Measurements from ENCODE around the gene PCCA. TPM values are rescaled to one million over a fixed set of nuclear protein-coding genes. Genes with fewer than 3 reads are reported as not detected.

PCCA gene
- total RNA-seq, 1 experiment from 2014 or later: 52.8 TPM

GRCh38 chr13:100484702-100485101, 395.8 kb downstream of the PCCA start (continued):
- no peak for TF ChIP-seq HMGXB4 (CRISPR knock-in tag; IDR thresholded peaks at IDR 0.05)
- no peak for TF ChIP-seq ELF4 (CRISPR knock-in tag; IDR thresholded peaks at IDR 0.05; ENCODE audit: low read depth)

GRCh38 chr13:100485265-100485664, 396.4 kb downstream of the PCCA start:
- CTCF ChIA-PET: interaction anchor here (0.6 kb wide), 1 partner anchor 30 kb away, joined by 3 read pairs; no protein-coding TSS in a partner anchor
- DNase-seq (ENCODE audit: low spot score) (no peak), ATAC-seq (no peak)
- no peak overlapping the region for H3K4me3 Mint-ChIP-seq
- H3K27ac Mint-ChIP-seq: no peak overlapping the region
- no peaks in the 10 kb centered on the region for H3K27me3 Mint-ChIP-seq (ENCODE audit: low read depth)
- 0 out of 2 replicates have a peak, but pooled peaks cover 2% of the 10 kb centered on the region for H3K36me3 Mint-ChIP-seq
- TF ChIP-seq NFE2L1 (CRISPR knock-in tag; IDR thresholded peaks at IDR 0.05): no peak
- TF ChIP-seq IRF2 (CRISPR knock-in tag; IDR thresholded peaks at IDR 0.05; ENCODE audit: borderline replicate concordance, low read depth): no peak
- TF ChIP-seq ZNF263 (CRISPR knock-in tag; IDR thresholded peaks at IDR 0.05; ENCODE audit: low read depth): no peak
- TF ChIP-seq ZNF396 (CRISPR knock-in tag; IDR thresholded peaks at IDR 0.05; ENCODE audit: borderline replicate concordance): no peak
- TF ChIP-seq ERG (CRISPR knock-in tag; IDR thresholded peaks at IDR 0.05): no peak
- TF ChIP-seq ZNF532 (CRISPR knock-in tag; IDR thresholded peaks at IDR 0.05; ENCODE audit: borderline replicate concordance): no peak
- TF ChIP-seq E2F4 (CRISPR knock-in tag; IDR thresholded peaks at IDR 0.05; ENCODE audit: borderline replicate concordance, low read depth): no peak
- TF ChIP-seq CBFB (CRISPR knock-in tag; IDR thresholded peaks at IDR 0.05; ENCODE audit: low read depth): no peak
- no peak for TF ChIP-seq TEAD1 (CRISPR knock-in tag; IDR thresholded peaks at IDR 0.05)
- no peak for TF ChIP-seq ZMAT4 (CRISPR knock-in tag; IDR thresholded peaks at IDR 0.05)
- no peak for TF ChIP-seq TCF7 (CRISPR knock-in tag; IDR thresholded peaks at IDR 0.05; ENCODE audit: low read depth)
- TF ChIP-seq MAX (CRISPR knock-in tag; IDR thresholded peaks at IDR 0.05): no peak
- no peak for TF ChIP-seq ZNF423 (CRISPR knock-in tag; IDR thresholded peaks at IDR 0.05)
- TF ChIP-seq NR1H2 (CRISPR knock-in tag; IDR thresholded peaks at IDR 0.05): no peak
- no peak for TF ChIP-seq PRRX2 (CRISPR knock-in tag; IDR thresholded peaks at IDR 0.05)
- no peak for TF ChIP-seq AR (CRISPR knock-in tag; IDR thresholded peaks at IDR 0.05)
- no peak for TF ChIP-seq ZNF512 (CRISPR knock-in tag; IDR thresholded peaks at IDR 0.05; ENCODE audit: borderline replicate concordance)
- no peak for TF ChIP-seq CTCF (IDR thresholded peaks at IDR 0.05)
- no peak for TF ChIP-seq ZNF219 (CRISPR knock-in tag; IDR thresholded peaks at IDR 0.05; ENCODE audit: borderline replicate concordance)
- peaks cover 59% of the 10 kb centered on the region for H3K4me1 Mint-ChIP-seq
- POLR2A ChIA-PET: no interaction called here
- no peaks in the 10 kb centered on the region for H3K9me3 Mint-ChIP-seq
